Progenitor cell of endocrine pancreas (in vitro differentiated cells): Measurements from ENCODE around the gene L3MBTL4. TPM values are rescaled to one million over a fixed set of nuclear protein-coding genes. Genes with fewer than 3 reads are reported as not detected.

Experiments used
- DNase-seq: peaks from one replicate; pipeline ENCODE4 v3.0.0; 2021; ENCODE audit warnings: low spot score; ENCODE audit not compliant: unreplicated experiment
- H3K27ac Mint-ChIP-seq: 2 replicates; pipeline ENCODE4 v1.8.0; 2021; ENCODE audit warnings: mild to moderate bottlenecking, moderate library complexity, mixed read lengths
- H3K27me3 Mint-ChIP-seq: 2 replicates; pipeline ENCODE4 v1.8.0; 2021; ENCODE audit warnings: mixed read lengths
- H3K36me3 Mint-ChIP-seq: 2 replicates; pipeline ENCODE4 v1.8.0; 2022; ENCODE audit warnings: mixed read lengths; ENCODE audit not compliant: insufficient read depth
- H3K4me1 Mint-ChIP-seq: 2 replicates; pipeline ENCODE4 v1.8.0; 2021; ENCODE audit warnings: low read depth, mixed read lengths
- H3K4me3 Mint-ChIP-seq: 2 replicates; pipeline ENCODE4 v1.8.0; 2021; ENCODE audit warnings: low read depth, mild to moderate bottlenecking, moderate library complexity, mixed read lengths
- H3K9me3 Mint-ChIP-seq: 2 replicates; pipeline ENCODE4 v1.8.0; 2021; ENCODE audit warnings: low read depth, mixed read lengths
- total RNA-seq: library from RNA; stranded (reverse); gene quantifications from 2 replicates; pipeline ENCODE4 v1.2.1, GENCODE V29; 2021
- TF ChIP-seq, protein P1 (sequence below): fragments of 200-600 bp; sonication (generic); IDR thresholded peaks from one replicate; pipeline ENCODE4 v1.5.0; 2021; ENCODE audit warnings: antibody characterized with exemption, mild to moderate bottlenecking; ENCODE audit not compliant: unreplicated experiment

L3MBTL4 gene
- total RNA-seq, 1 donor from 2014 or later = 8.0 TPM

DNA sequence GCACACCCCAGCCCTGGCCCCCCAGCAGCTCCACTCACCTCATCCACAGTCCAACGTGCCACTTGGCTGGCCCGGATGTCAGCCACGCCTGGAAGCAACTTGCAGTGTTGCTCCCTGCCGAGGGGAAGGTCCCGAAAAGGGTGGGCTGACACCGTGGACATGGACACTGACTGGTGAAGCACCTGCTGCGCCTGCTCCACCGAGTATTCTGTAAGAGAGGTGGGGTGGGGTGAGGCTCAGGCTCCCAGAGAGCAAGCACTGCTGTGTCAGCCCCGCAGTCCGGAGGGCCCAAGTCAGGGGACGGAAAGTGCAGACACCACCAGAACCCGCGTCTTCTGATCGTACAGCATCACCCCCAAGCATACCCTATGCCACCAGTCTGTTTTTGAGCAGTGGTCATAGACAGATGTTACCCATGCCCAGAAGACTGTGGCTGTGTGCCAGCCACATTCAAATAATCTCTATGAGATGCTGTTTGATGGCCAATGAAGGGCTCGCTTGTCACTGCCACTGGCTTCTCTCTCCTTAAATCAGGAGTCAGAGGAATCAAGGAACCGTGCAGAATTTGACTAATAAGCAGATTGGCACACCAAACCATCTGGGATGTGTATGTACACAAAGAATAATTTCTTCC, 445.2 kb downstream of the L3MBTL4 start:
- H3K36me3 Mint-ChIP-seq = no peaks in the 10 kb centered on the region
- peak overlapping the region; percentile 71 for H3K27ac Mint-ChIP-seq
- no peak overlapping the region for H3K4me3 Mint-ChIP-seq
- H3K9me3 Mint-ChIP-seq = no peaks in the 10 kb centered on the region
- TF ChIP-seq, protein P1, sequence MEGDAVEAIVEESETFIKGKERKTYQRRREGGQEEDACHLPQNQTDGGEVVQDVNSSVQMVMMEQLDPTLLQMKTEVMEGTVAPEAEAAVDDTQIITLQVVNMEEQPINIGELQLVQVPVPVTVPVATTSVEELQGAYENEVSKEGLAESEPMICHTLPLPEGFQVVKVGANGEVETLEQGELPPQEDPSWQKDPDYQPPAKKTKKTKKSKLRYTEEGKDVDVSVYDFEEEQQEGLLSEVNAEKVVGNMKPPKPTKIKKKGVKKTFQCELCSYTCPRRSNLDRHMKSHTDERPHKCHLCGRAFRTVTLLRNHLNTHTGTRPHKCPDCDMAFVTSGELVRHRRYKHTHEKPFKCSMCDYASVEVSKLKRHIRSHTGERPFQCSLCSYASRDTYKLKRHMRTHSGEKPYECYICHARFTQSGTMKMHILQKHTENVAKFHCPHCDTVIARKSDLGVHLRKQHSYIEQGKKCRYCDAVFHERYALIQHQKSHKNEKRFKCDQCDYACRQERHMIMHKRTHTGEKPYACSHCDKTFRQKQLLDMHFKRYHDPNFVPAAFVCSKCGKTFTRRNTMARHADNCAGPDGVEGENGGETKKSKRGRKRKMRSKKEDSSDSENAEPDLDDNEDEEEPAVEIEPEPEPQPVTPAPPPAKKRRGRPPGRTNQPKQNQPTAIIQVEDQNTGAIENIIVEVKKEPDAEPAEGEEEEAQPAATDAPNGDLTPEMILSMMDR = no peak
- no peak for DNase-seq
- no peaks in the 10 kb centered on the region for H3K27me3 Mint-ChIP-seq
- H3K4me1 Mint-ChIP-seq = peaks cover 16% of the 10 kb centered on the region

DNA sequence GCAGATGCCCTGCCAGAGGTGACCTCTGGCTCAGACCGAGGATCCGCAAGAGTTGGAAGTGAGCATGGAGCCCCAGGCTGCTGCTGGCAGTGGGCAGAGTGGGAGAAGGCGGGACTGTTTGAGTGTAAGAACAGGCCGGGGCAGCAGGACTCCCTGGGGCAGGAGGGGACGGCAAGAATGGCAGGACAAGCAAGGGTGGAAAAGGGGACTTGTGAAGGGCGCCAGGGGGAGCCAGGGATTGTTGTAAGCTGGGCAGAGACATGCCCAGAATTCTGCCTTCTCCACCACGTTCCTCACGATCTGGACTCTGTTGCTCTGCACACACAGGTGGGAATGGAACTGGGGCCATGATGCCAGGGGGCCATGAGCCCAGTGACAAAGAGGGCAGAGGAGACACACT, 447.0 kb downstream of the L3MBTL4 start:
- H3K27ac Mint-ChIP-seq = no peak overlapping the region
- peaks cover 16% of the 10 kb centered on the region for H3K4me1 Mint-ChIP-seq
- no peaks in the 10 kb centered on the region for H3K9me3 Mint-ChIP-seq
- H3K4me3 Mint-ChIP-seq = no peak overlapping the region
- no peaks in the 10 kb centered on the region for H3K36me3 Mint-ChIP-seq
- H3K27me3 Mint-ChIP-seq = no peaks in the 10 kb centered on the region
- no peak for DNase-seq
- TF ChIP-seq, protein P1 = no peak

DNA sequence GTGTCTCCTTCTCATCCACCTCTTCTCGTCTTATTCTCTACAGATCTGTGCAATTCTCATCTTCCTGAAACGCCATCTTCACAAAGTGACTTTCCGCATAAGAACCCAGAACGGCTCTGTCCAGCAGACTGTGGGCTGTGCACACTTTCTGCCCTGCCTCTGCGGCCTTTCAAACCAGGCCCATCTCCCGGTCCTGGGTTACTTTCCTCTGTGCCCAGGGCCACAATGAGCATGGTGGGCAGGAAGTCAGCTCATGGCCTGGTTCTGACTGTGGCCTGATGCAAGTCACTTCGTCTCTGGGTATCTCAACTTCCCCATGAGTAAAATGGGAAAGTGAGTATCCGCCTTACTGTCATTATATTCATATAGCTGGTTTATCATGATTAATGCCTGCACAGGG, 447.7 kb downstream of the L3MBTL4 start:
- peaks cover under 1% of the 10 kb centered on the region for H3K36me3 Mint-ChIP-seq
- no peaks in the 10 kb centered on the region for H3K9me3 Mint-ChIP-seq
- H3K4me3 Mint-ChIP-seq = no peak overlapping the region
- no peak for DNase-seq
- H3K4me1 Mint-ChIP-seq = peaks cover 16% of the 10 kb centered on the region
- TF ChIP-seq, protein P1 = no peak
- peaks cover 2% of the 10 kb centered on the region for H3K27me3 Mint-ChIP-seq
- H3K27ac Mint-ChIP-seq = no peak overlapping the region

DNA sequence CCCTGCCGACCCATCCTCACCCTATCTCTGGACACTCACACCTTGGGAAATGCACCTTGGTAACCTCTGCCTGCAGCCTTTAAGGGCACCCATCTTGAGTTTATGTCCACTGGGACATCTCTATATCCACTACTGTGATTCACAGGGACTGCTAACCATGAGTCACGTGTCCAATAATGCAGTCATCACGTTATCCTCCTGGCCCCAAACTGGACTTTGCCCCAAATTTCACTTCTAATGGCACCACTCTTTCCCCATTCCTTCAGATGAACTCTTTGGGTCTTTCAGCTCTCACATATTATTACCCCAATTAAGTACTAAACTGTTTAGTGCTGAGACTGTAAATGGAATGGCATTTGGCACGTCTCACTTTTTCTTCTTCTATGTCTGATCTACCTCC, 448.2 kb downstream of the L3MBTL4 start:
- TF ChIP-seq, protein P1 = no peak
- Mint-ChIP-seq H3K27ac (no peak overlapping the region), H3K36me3 (peaks cover 3% of the 10 kb centered on the region), H3K27me3 (peaks cover 5% of the 10 kb centered on the region), H3K9me3 (no peaks in the 10 kb centered on the region), H3K4me3 (no peak overlapping the region), H3K4me1 (peaks cover 18% of the 10 kb centered on the region)
- no peak for DNase-seq

DNA sequence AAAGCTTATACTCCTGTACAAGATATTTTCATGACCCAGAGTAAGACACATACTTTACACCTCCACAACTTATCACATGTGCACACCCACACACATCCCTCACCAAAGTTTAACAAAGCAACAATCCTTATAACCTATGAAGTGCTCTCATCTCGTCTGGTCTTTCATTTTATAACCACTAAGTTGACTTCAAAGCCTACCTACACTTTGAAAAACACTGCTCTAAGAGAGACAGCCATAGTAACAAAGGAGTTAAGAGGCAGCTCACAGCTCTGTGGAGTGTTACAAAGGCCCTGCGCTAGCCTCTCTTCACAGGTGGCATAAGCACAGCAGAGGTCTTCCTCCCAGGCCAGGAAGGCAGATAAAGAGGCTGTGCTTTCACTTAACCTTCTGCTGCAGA, 449.7 kb downstream of the L3MBTL4 start:
- DNase-seq = no peak
- no peaks in the 10 kb centered on the region for H3K9me3 Mint-ChIP-seq
- no peak overlapping the region for H3K4me3 Mint-ChIP-seq
- TF ChIP-seq, protein P1 = no peak
- H3K27ac Mint-ChIP-seq = no peak overlapping the region
- H3K36me3 Mint-ChIP-seq = peaks cover 3% of the 10 kb centered on the region
- H3K27me3 Mint-ChIP-seq = peaks cover 5% of the 10 kb centered on the region
- H3K4me1 Mint-ChIP-seq = peaks cover 4% of the 10 kb centered on the region
